MCF 10A (cell line): ENCODE results near the gene SHKBP1. TPM values are rescaled to one million over a fixed set of nuclear protein-coding genes. Genes with fewer than 3 reads are reported as not detected.

Source experiments
- BruUV-seq: library from RNA; stranded (reverse); fragments of 400-500 nt; replicated peaks from 2 replicates; lab custom pipeline; 2021; lab: Mats Ljungman, UMichigan
- CTCF ChIA-PET: fragments of 300-600 bp; sonication (Branson Sonifier 250); formaldehyde crosslinking; extraction: SDS; loops from one replicate; lab custom pipeline; 2021; ENCODE audit warnings: antibody characterized with exemption, inconsistent platforms; lab: Yijun Ruan, JAX
- POLR2A ChIA-PET: fragments of 300-600, 350-650 bp; sonication (Branson Sonifier 250); formaldehyde crosslinking; extraction: SDS; loops from one replicate; lab custom pipeline; 2020; ENCODE audit warnings: antibody characterized with exemption, inconsistent platforms; lab: Yijun Ruan, JAX
- DNase-seq: peaks from one replicate; pipeline ENCODE4 v3.0.0-alpha.2; 2018; ENCODE audit not compliant: unreplicated experiment
- H3K27ac Mint-ChIP-seq: one replicate; pipeline ENCODE4 v1.8.0; 2022; ENCODE audit warnings: mild to moderate bottlenecking, low read depth, mixed read lengths; ENCODE audit not compliant: unreplicated experiment
- H3K27me3 Mint-ChIP-seq: one replicate; pipeline ENCODE4 v1.8.0; 2022; ENCODE audit warnings: mixed read lengths; ENCODE audit not compliant: insufficient read depth, unreplicated experiment
- H3K36me3 Mint-ChIP-seq: one replicate; pipeline ENCODE4 v1.8.0; 2022; ENCODE audit warnings: mild to moderate bottlenecking, moderate library complexity, mixed read lengths; ENCODE audit not compliant: insufficient read depth, unreplicated experiment
- H3K4me1 Mint-ChIP-seq: one replicate; pipeline ENCODE4 v1.8.0; 2022; ENCODE audit warnings: mixed read lengths; ENCODE audit not compliant: insufficient read depth, unreplicated experiment
- H3K4me3 Mint-ChIP-seq: one replicate; pipeline ENCODE4 v1.8.0; 2022; ENCODE audit warnings: mild to moderate bottlenecking, moderate library complexity, mixed read lengths; ENCODE audit not compliant: unreplicated experiment
- H3K9me3 Mint-ChIP-seq: one replicate; pipeline ENCODE4 v1.8.0; 2022; ENCODE audit warnings: mixed read lengths; ENCODE audit not compliant: unreplicated experiment
- intact Hi-C: fragments of 100-400 bp; cut with micrococcal nuclease; formaldehyde crosslinking; loops from 2 replicates; pipeline ENCODE4 v1.14.1; 2022
- total RNA-seq: library from RNA; stranded (reverse); gene quantifications from 2 replicates; pipeline ENCODE4 v1.2.3, GENCODE V29; 2022
- TF ChIP-seq, protein P1 (sequence below): fragments of 200-600 bp; IDR thresholded peaks from one replicate; pipeline ENCODE4 v1.8.0; 2022; ENCODE audit warnings: antibody characterized with exemption, mild to moderate bottlenecking; ENCODE audit not compliant: unreplicated experiment

Gene SHKBP1
- total RNA-seq, 1 experiment from 2014 or later: 41.5 TPM

DNA sequence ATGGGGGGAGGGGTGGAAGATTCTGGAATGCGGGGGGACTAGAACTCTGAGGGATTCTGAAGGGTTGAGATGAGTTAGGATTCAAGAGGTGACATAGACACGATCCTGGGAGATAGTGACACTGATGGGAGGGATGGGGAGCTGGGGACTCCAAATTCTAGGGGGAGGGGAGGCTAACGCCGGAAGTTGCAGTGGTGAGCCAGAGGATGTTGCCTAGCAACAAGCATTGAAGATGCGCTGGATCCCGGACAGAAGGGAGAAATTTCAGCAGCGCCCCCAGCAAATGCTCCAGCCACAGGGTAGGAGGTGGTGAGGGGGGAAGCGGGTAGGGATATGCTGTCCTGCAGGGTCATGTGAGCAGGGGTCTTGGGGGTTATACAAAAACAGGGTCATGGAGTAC lies 17.6 kb downstream of the SHKBP1 start:
- no TSS peak for BruUV-seq
- Mint-ChIP-seq H3K36me3 (no peaks in the 10 kb centered on the region), H3K9me3 (no peaks in the 10 kb centered on the region), H3K4me1 (peaks cover 19% of the 10 kb centered on the region), H3K27me3 (no peaks in the 10 kb centered on the region), H3K27ac (no peak overlapping the region), H3K4me3 (peak overlapping the region; percentile 51)
- DNase-seq: no peak
- intact Hi-C loops: no loop called here
- POLR2A ChIA-PET: interaction anchor here (0.6 to 2.1 kb wide), 3 partner anchors 8 to 1233 kb away, joined by 3 to 6 read pairs (median 3); no protein-coding TSS in a partner anchor
- CTCF ChIA-PET: interaction anchor here (0.5 to 2.0 kb wide), 7 partner anchors 24 to 289 kb away, joined by 3 to 7 read pairs (median 4); no protein-coding TSS in a partner anchor
- TF ChIP-seq, protein P1, sequence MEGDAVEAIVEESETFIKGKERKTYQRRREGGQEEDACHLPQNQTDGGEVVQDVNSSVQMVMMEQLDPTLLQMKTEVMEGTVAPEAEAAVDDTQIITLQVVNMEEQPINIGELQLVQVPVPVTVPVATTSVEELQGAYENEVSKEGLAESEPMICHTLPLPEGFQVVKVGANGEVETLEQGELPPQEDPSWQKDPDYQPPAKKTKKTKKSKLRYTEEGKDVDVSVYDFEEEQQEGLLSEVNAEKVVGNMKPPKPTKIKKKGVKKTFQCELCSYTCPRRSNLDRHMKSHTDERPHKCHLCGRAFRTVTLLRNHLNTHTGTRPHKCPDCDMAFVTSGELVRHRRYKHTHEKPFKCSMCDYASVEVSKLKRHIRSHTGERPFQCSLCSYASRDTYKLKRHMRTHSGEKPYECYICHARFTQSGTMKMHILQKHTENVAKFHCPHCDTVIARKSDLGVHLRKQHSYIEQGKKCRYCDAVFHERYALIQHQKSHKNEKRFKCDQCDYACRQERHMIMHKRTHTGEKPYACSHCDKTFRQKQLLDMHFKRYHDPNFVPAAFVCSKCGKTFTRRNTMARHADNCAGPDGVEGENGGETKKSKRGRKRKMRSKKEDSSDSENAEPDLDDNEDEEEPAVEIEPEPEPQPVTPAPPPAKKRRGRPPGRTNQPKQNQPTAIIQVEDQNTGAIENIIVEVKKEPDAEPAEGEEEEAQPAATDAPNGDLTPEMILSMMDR: no peak

DNA sequence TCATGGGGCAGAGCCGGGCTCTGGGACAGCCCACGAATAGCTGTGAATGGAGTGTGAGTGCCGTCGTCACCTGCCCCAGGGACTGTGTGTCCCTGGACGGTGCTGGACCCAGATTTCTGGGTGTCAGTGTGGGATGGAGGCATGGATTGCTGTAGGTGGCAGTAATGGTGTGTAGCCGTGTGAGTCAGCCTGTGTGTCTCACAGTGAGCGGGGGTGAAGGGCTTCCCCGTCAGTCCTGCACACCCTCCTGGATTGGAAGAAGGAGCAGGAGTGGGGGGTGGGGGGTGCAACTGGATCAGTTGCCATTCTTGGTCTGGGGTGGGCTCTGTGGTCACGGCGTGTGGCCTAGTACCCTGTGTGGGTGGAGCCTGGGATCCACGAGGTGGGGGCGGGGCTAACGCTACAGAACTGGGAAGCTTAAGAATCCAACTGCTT lies 18.0 kb downstream of the SHKBP1 start:
- ChIA-PET CTCF (interaction anchor here (0.5 to 2.0 kb wide), 6 partner anchors 40 to 289 kb away, joined by 3 to 7 read pairs (median 5); no protein-coding TSS in a partner anchor), POLR2A (interaction anchor here (0.6 to 2.1 kb wide), 6 partner anchors 9 to 1233 kb away, joined by 3 to 6 read pairs (median 4); no protein-coding TSS in a partner anchor)
- Mint-ChIP-seq H3K27ac (no peak overlapping the region), H3K4me1 (peaks cover 23% of the 10 kb centered on the region), H3K36me3 (no peaks in the 10 kb centered on the region), H3K9me3 (no peaks in the 10 kb centered on the region), H3K4me3 (peak overlapping the region; percentile 51), H3K27me3 (no peaks in the 10 kb centered on the region)
- intact Hi-C loops: no loop called here
- DNase-seq: peak; percentile 61
- TF ChIP-seq, protein P1: no peak
- BruUV-seq: no TSS peak

DNA sequence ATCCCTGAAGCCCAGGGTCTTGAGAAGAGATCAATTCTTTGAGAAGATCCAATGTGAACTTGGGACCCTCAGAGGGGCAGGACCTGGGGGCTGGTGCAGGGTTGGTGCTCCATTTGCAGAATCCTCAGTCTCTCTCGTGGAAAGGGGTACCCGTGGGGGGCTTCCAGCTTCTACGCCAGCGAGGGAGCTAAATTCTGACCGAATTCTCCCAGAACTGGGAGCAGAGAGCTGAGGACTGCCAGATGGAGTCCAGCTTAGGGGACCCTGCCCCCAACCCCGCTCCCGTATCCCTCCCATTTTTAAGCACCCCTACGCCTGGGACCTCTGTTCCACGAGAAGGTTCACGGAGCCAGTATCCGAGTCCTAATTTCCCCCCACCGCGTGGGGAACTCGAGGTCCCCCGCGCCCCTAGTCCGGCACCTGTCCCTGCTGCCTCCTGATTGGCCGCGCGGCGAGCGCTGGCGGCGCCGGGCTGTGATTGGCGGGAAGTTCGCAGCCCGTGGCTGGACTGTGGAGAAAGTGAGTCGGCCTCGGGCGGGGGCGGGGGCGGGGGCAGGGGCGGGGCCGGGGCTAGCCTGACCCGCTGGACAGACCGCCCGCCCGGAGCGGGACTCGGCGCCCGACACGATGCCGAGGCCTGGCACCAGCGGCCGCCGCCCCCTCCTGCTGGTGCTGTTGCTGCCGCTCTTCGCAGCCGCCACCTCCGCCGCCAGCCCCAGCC lies 20.1 kb downstream of the SHKBP1 start:
- Mint-ChIP-seq H3K36me3 (no peaks in the 10 kb centered on the region), H3K4me3 (peak overlapping the region; percentile 38), H3K27me3 (no peaks in the 10 kb centered on the region), H3K27ac (no peak overlapping the region), H3K4me1 (peaks cover 33% of the 10 kb centered on the region), H3K9me3 (no peaks in the 10 kb centered on the region)
- ChIA-PET CTCF (interaction anchor here (0.6 to 0.8 kb wide), 3 partner anchors 38 to 60 kb away, joined by 3 to 4 read pairs (median 4); no protein-coding TSS in a partner anchor), POLR2A (interaction anchor here (0.6 to 2.1 kb wide), 3 partner anchors 9 to 176 kb away, joined by 3 to 6 read pairs (median 3); no protein-coding TSS in a partner anchor)
- no TSS peak for BruUV-seq
- intact Hi-C loops: no loop called here
- DNase-seq: peak; percentile 58
- TF ChIP-seq, protein P1: no peak

DNA sequence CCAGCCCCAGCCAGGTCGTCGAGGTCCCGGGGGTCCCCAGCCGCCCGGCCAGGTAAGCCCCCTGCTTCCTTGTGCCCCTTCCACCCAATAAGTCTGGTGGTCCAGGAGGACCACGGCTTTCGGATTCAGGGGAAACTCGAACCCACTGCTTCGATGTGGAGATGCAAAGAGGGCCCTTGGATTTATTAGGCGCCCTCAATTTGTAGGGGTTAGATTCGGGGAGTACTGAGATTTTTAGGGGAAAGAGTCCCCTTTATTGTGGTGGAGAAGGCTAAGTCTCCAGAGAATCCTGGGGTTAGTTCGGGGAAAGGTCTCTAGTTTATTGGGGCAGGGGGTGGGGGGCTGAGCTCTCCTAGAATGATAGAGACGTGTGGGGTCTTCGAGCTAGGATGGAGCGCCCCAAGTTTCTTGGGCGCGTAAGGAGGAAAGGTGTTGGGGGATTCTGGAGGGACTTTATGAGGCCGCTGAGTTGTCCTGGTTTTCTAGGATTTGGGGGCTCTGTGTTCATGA lies 20.7 kb downstream of the SHKBP1 start:
- peak overlapping the region; percentile 23 for H3K4me3 Mint-ChIP-seq
- ChIA-PET CTCF (interaction anchor here (0.6 to 0.7 kb wide), 2 partner anchors 61 to 130 kb away, joined by 3 to 4 read pairs; no protein-coding TSS in a partner anchor), POLR2A (no interaction called here)
- peaks cover 37% of the 10 kb centered on the region for H3K4me1 Mint-ChIP-seq
- H3K9me3 Mint-ChIP-seq: no peaks in the 10 kb centered on the region
- H3K27me3 Mint-ChIP-seq: no peaks in the 10 kb centered on the region
- no peak for DNase-seq
- no TSS peak for BruUV-seq
- H3K27ac Mint-ChIP-seq: no peak overlapping the region
- TF ChIP-seq, protein P1: no peak
- intact Hi-C loops: no loop called here
- H3K36me3 Mint-ChIP-seq: no peaks in the 10 kb centered on the region
